Smooth muscle cell (in vitro differentiated cells): ENCODE results near the gene ATRNL1. TPM values are rescaled to one million over a fixed set of nuclear protein-coding genes. Genes with fewer than 3 reads are reported as not detected.

Source experiments
- DNase-seq: peaks from one replicate; lab custom pipeline; 2025; ENCODE audit not compliant: unreplicated experiment; lab: John Stamatoyannopoulos, UW
- H2AFZ ChIP-seq: fragments of 200-600 bp; sonication (generic); 2 replicates; pipeline ENCODE4 v1.6.0; 2016; ENCODE audit warnings: antibody characterized with exemption, low read depth, mild to moderate bottlenecking
- H3F3A ChIP-seq: fragments of 200-600 bp; sonication (generic); 2 replicates; pipeline ENCODE4 v1.6.0; 2017; ENCODE audit warnings: antibody characterized with exemption, low read depth
- H3K27ac ChIP-seq: fragments of 200-600 bp; sonication (generic); 2 replicates; pipeline ENCODE4 v1.5.1; 2016; ENCODE audit warnings: low read depth, mild to moderate bottlenecking
- H3K27me3 ChIP-seq: fragments of 200-600 bp; sonication (generic); 2 replicates; pipeline ENCODE4 v1.6.1; 2016; ENCODE audit warnings: low read depth, mild to moderate bottlenecking
- H3K36me3 ChIP-seq: fragments of 200-600 bp; sonication (generic); 2 replicates; pipeline ENCODE4 v1.5.1; 2016; ENCODE audit warnings: low read depth
- H3K4me1 ChIP-seq: fragments of 200-600 bp; sonication (generic); 2 replicates; pipeline ENCODE4 v1.5.1; 2016; ENCODE audit warnings: low read depth
- H3K4me2 ChIP-seq: fragments of 200-600 bp; sonication (generic); 2 replicates; pipeline ENCODE4 v1.6.0; 2016; ENCODE audit warnings: mild to moderate bottlenecking
- H3K4me3 ChIP-seq: fragments of 200-600 bp; sonication (generic); 2 replicates; pipeline ENCODE4 v1.5.1; 2016; ENCODE audit warnings: mild to moderate bottlenecking
- H3K79me2 ChIP-seq: fragments of 200-600 bp; sonication (generic); 2 replicates; pipeline ENCODE4 v1.6.0; 2016; ENCODE audit warnings: low read depth, mild to moderate bottlenecking
- H3K9ac ChIP-seq: fragments of 200-600 bp; sonication (generic); 2 replicates; pipeline ENCODE4 v1.6.0; 2016; ENCODE audit warnings: low read depth
- H3K9me3 ChIP-seq: fragments of 200-600 bp; sonication (generic); replicated peaks from 2 replicates; pipeline ENCODE4 v1.5.1; 2016; ENCODE audit warnings: low read depth
- H4K20me1 ChIP-seq: fragments of 200-600 bp; sonication (generic); 2 replicates; pipeline ENCODE4 v1.6.0; 2016; ENCODE audit warnings: low read depth
- CTCF ChIP-seq: fragments of 200-600 bp; sonication (generic); IDR thresholded peaks from 2 replicates; pipeline ENCODE4 v1.5.1; 2017; ENCODE audit warnings: borderline replicate concordance, mild to moderate bottlenecking, antibody characterized with exemption; ENCODE audit not compliant: insufficient read depth, poor library complexity, severe bottlenecking
- WGBS: methylation state at CpG from one replicate; pipeline ENCODE4 v1.1.7; 2016; ENCODE audit warnings: low lambda C conversion rate; 5-methylcytosine and 5-hydroxymethylcytosine counted together
- polyA plus RNA-seq: library from polyadenylated mRNA; unstranded; fragments of >200 nt; fragmentation: Nextera tagmentation; extraction: Ambion mirVana; gene quantifications from 2 replicates; pipeline ENCODE4 v1.2.1, GENCODE V29; 2016
- total RNA-seq: library from RNA; depleted of rRNA; stranded (reverse); fragments of >200 nt; gene quantifications from 2 replicates; pipeline ENCODE4 v1.2.3, GENCODE V29; 2014

Gene ATRNL1
- total and polyA plus RNA-seq, 2 experiments from 2014 or later: 2.7 to 14.9 TPM

GRCh38 chr10:115566867-115567266 is 473.7 kb downstream of the ATRNL1 start:
- Histone ChIP-seq H3K9me3 (no peaks in the 10 kb centered on the region), H3F3A (no peaks in the 10 kb centered on the region), H3K4me2 (no peak overlapping the region), H3K4me1 (no peaks in the 10 kb centered on the region), H3K79me2 (no peaks in the 10 kb centered on the region), H2AFZ (no peak overlapping the region), H3K36me3 (no peaks in the 10 kb centered on the region), H3K27me3 (no peaks in the 10 kb centered on the region), H3K27ac (no peak overlapping the region), H4K20me1 (no peaks in the 10 kb centered on the region), H3K4me3 (no peak overlapping the region), H3K9ac (no peak overlapping the region)
- TF ChIP-seq CTCF: no peak
- WGBS: 71% methylated on average over 2 of the region's 2 CpGs
- DNase-seq: no peak

- Histone ChIP-seq H4K20me1 (no peaks in the 10 kb centered on the region), H3K4me1 (no peaks in the 10 kb centered on the region), H3K9me3 (no peaks in the 10 kb centered on the region), H3F3A (no peaks in the 10 kb centered on the region), H3K36me3 (no peaks in the 10 kb centered on the region), H2AFZ (no peak overlapping the region), H3K4me3 (no peak overlapping the region), H3K79me2 (no peaks in the 10 kb centered on the region), H3K9ac (no peak overlapping the region), H3K4me2 (no peak overlapping the region), H3K27me3 (no peaks in the 10 kb centered on the region), H3K27ac (no peak overlapping the region)
- DNase-seq: no peak
- TF ChIP-seq CTCF: peak; percentile 40
- WGBS: 60% methylated on average over 7 of the region's 7 CpGs
Observed at GRCh38 chr10:115572740-115573455, 479.7 kb downstream of the ATRNL1 start.

DNA sequence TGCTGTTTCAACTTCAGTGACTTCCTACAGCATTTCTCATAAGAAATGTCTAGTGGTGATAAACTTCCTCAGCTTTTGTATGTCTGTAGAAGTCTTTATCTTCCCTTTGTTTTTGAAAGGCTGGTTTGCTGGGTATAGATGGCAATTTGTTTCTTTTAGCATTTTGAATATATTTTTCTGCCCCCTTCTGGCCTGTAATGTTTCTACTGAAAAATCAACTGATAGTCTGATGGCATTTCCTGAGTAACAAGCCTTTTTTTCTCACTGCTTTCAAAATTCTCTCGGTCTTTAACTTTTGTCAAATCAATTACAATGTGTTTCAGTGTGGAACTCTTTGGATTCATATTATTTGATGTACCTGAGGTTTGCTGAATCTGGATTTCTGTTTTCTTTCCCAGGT is 487.1 kb downstream of the ATRNL1 start:
- Histone ChIP-seq H2AFZ (no peak overlapping the region), H4K20me1 (no peaks in the 10 kb centered on the region), H3K79me2 (no peaks in the 10 kb centered on the region), H3K36me3 (no peaks in the 10 kb centered on the region), H3K4me3 (no peak overlapping the region), H3K27me3 (no peaks in the 10 kb centered on the region), H3K4me2 (no peak overlapping the region), H3K4me1 (no peaks in the 10 kb centered on the region), H3F3A (no peaks in the 10 kb centered on the region), H3K9ac (no peak overlapping the region), H3K9me3 (no peaks in the 10 kb centered on the region), H3K27ac (no peak overlapping the region)
- peak; percentile 6 for TF ChIP-seq CTCF
- 87% methylated on average over 1 of the region's 1 CpG for WGBS
- no peak for DNase-seq

- 83% methylated on average over 2 of the region's 2 CpGs for WGBS
Observed at GRCh38 chr10:115593060-115593459, 499.9 kb downstream of the ATRNL1 start.

More at GRCh38 chr10:115593060-115593459, 499.9 kb downstream of the ATRNL1 start:
- Histone ChIP-seq H3F3A (no peaks in the 10 kb centered on the region), H4K20me1 (no peaks in the 10 kb centered on the region), H3K9me3 (no peaks in the 10 kb centered on the region), H3K27ac (no peak overlapping the region), H3K4me3 (no peak overlapping the region), H3K27me3 (no peaks in the 10 kb centered on the region), H3K9ac (no peak overlapping the region), H2AFZ (no peak overlapping the region), H3K79me2 (no peaks in the 10 kb centered on the region), H3K4me1 (no peaks in the 10 kb centered on the region), H3K4me2 (no peak overlapping the region), H3K36me3 (no peaks in the 10 kb centered on the region)
- no peak for TF ChIP-seq CTCF
- no peak for DNase-seq
